Naive thymus-derived CD4-positive, alpha-beta T cell (primary cell): ENCODE data around the gene IMMT. TPM values are rescaled to one million over a fixed set of nuclear protein-coding genes. Genes with fewer than 3 reads are reported as not detected.
"Not testable (repeated sequence)": the region's sequence is repeated elsewhere in the genome, so short reads cannot be mapped to it uniquely, and the experiment has no call there.

Source experiments
- ATAC-seq: fragments of 150-1000 bp; cut with Tn5 transposase; 2 replicates; pipeline ENCODE4 v1.10.0; 2021; ENCODE audit warnings: mild to moderate bottlenecking, moderate library complexity
- CTCF ChIA-PET: fragments of 350-600 bp; sonication (Branson Sonifier 250); formaldehyde crosslinking; loops from one replicate; lab custom pipeline; 2021; ENCODE audit warnings: antibody characterized with exemption; lab: Charles Lee
- POLR2A ChIA-PET: fragments of 350-600 bp; sonication (Branson Sonifier 250); formaldehyde crosslinking; loops from one replicate; lab custom pipeline; 2021; ENCODE audit warnings: antibody characterized with exemption, inconsistent platforms; lab: Charles Lee
- DNase-seq, 9 donors: peaks; one replicate each; pipeline versions ENCODE4 v3.0.0 to v3.0.0-alpha.2; 2020 to 2022; ENCODE audit warnings: mixed read lengths in 1 of 9
- H3K27ac ChIP-seq: one replicate; pipeline ENCODE4 v1.7.0; 2013; ENCODE audit warnings: mild to moderate bottlenecking, low read depth, low read length, moderate library complexity
- H3K27me3 ChIP-seq, 2 donors: one replicate each; pipeline ENCODE4 v1.7.0; 2013; ENCODE audit warnings: low read length in 2 of 2, mild to moderate bottlenecking in 2 of 2, moderate library complexity in 2 of 2; ENCODE audit not compliant: control insufficient read depth in 2 of 2, insufficient read depth in 2 of 2
- H3K36me3 ChIP-seq, 3 experiments: 1 replicate in 2 of 3; 2 replicates in 1 of 3; pipeline ENCODE4 v1.7.0; 2013; ENCODE audit warnings: low read length in 3 of 3, mild to moderate bottlenecking in 3 of 3, moderate library complexity in 1 of 3; ENCODE audit not compliant: insufficient read depth in 3 of 3, control insufficient read depth in 2 of 3
- H3K4me1 ChIP-seq, 2 donors: one replicate each; pipeline ENCODE4 v1.7.0; 2013; ENCODE audit warnings: low read length in 2 of 2, mild to moderate bottlenecking in 2 of 2, moderate library complexity in 1 of 2; ENCODE audit not compliant: control insufficient read depth in 2 of 2, insufficient read depth in 2 of 2
- H3K4me3 ChIP-seq: 2 replicates; pipeline ENCODE4 v1.7.0; 2013; ENCODE audit warnings: mild to moderate bottlenecking, low read length
- H3K9me3 ChIP-seq, 3 experiments: 1 replicate in 2 of 3; 2 replicates in 1 of 3; pipeline ENCODE4 v1.7.0; 2013; ENCODE audit warnings: low read length in 3 of 3; ENCODE audit not compliant: control insufficient read depth in 2 of 3
- H3K27ac Mint-ChIP-seq, 9 donors: one replicate each; pipeline ENCODE4 v1.8.0; 2020 to 2022; ENCODE audit warnings: mixed read lengths in 9 of 9, mild to moderate bottlenecking in 8 of 9, moderate library complexity in 5 of 9, inconsistent platforms in 2 of 9
- H3K27me3 Mint-ChIP-seq, 5 donors: one replicate each; pipeline ENCODE4 v1.8.0; 2021 to 2022; ENCODE audit warnings: mixed read lengths in 5 of 5, mild to moderate bottlenecking in 1 of 5
- H3K36me3 Mint-ChIP-seq, 5 donors: one replicate each; pipeline ENCODE4 v1.8.0; 2020 to 2022; ENCODE audit warnings: mixed read lengths in 5 of 5, mild to moderate bottlenecking in 3 of 5, inconsistent platforms in 1 of 5
- H3K4me1 Mint-ChIP-seq, 7 donors: one replicate each; pipeline ENCODE4 v1.8.0; 2020 to 2022; ENCODE audit warnings: mixed read lengths in 7 of 7, mild to moderate bottlenecking in 3 of 7, inconsistent platforms in 1 of 7
- H3K4me3 Mint-ChIP-seq, 10 donors: one replicate each; pipeline ENCODE4 v1.8.0; 2020 to 2022; ENCODE audit warnings: mild to moderate bottlenecking in 10 of 10, mixed read lengths in 10 of 10, moderate library complexity in 6 of 10, inconsistent platforms in 2 of 10
- H3K9me3 Mint-ChIP-seq, 11 donors: one replicate each; pipeline ENCODE4 v1.8.0; 2020 to 2022; ENCODE audit warnings: mixed read lengths in 11 of 11, mild to moderate bottlenecking in 4 of 11, inconsistent platforms in 1 of 11, moderate library complexity in 1 of 11
- intact Hi-C, 2 donors: fragments of 100-400 bp; cut with micrococcal nuclease; formaldehyde crosslinking; loops; one replicate each; pipeline ENCODE4 v1.15.1; 2023
- polyA plus RNA-seq, 2 donors: library from polyadenylated mRNA; unstranded; fragments of 300-500 nt; fragmentation: Illumina TruSeq; gene quantifications; one replicate each; pipeline ENCODE4 v1.2.3, GENCODE V29; 2021
- total RNA-seq, 6 experiments: library from RNA in 5 of 6; stranded (reverse) in 5 of 6; gene quantifications; 1 replicate in 5 of 6; 2 replicates in 1 of 6; pipeline ENCODE4 v1.2.3 and lab custom pipeline; 2021 to 2026

Gene IMMT
- total and polyA plus RNA-seq, 7 experiments from 2014 or later = 59.2 to 164 (median 77.0) TPM

DNA sequence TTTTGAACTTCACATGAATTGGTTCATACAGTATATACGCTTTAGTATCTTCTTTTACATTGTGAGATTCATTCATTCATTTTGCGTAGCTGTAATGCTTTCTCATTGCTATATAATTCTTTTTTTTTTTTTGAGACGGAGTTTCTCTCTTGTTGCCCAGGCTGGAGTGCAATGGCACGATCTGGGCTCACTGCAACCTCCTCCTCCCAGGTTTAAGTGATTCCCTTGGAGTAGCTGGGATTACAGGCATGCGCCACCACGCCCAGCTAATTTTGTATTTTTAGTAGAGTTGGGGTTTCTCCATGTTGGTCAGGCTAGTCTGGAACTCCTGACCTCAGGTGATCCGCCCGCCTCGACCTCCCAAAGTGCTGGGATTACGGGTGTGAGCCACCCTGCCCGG is 5.3 kb upstream of the IMMT start:
- H3K4me1 ChIP-seq, CTCF ChIA-PET, H3K27me3 Mint-ChIP-seq, H3K36me3 ChIP-seq, H3K9me3 Mint-ChIP-seq, DNase-seq, intact Hi-C loops, ATAC-seq, H3K27me3 ChIP-seq, H3K9me3 ChIP-seq, H3K4me3 ChIP-seq: not testable (repeated sequence)
- Mint-ChIP-seq H3K27ac (peak overlapping the region; percentile 19 to 100 (median 69)), H3K36me3 (peaks cover 0 to 10% (median 5%) of the 10 kb centered on the region in 5 donors), H3K4me3 (peak overlapping the region; percentile 92 to 100 (median 96)), H3K4me1 (peaks cover 28 to 66% (median 50%) of the 10 kb centered on the region in 7 donors)
- H3K27ac ChIP-seq = peak overlapping the region; percentile 79
- POLR2A ChIA-PET = interaction anchor here (0.6 to 3.1 kb wide), 4 partner anchors 24 to 814 kb away, joined by 3 to 17 read pairs (median 4); partner anchors contain the start of genes KDM3A and TMEM150A

DNA sequence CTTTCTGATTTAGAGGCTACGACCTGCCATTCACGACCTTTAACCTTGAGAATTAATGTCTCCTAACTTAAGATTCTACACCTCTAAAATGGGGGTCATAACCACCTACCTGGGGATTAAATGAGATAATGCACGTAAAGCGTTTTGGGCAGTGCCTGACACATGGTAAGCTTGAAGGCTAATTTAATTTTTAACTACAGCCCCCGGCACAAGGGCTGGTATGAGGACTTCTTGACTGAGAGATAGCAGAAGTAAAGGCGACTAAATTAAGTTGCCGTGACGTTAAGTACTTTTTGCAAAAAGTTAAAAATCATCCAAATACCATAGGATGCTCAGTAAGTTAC is 4.5 kb upstream of the IMMT start:
- H3K27me3 ChIP-seq = no peaks in the 10 kb centered on the region
- intact Hi-C loops = loop anchor here (1.0 to 10.0 kb wide), 10 partner anchors 94 to 1815 kb away; partner anchors contain the start of genes C2orf68 (in 1 of the 2), CAPG (in 1 of the 2), CHMP3 (in 1 of the 2) and KDM3A (in 1 of the 2)
- DNase-seq (peak in 2 of 9 donors; percentile 8 to 9), ATAC-seq (no peak)
- no peaks in the 10 kb centered on the region for H3K9me3 Mint-ChIP-seq
- H3K27ac Mint-ChIP-seq = peak overlapping the region; percentile 85 to 100 (median 95)
- peak overlapping the region; percentile 95 for H3K4me3 ChIP-seq
- H3K4me1 ChIP-seq = peaks cover 5 to 7% of the 10 kb centered on the region in 2 donors
- H3K36me3 Mint-ChIP-seq = peaks cover 0 to 7% (median 4%) of the 10 kb centered on the region in 5 donors
- H3K4me1 Mint-ChIP-seq = peaks cover 28 to 65% (median 52%) of the 10 kb centered on the region in 7 donors
- H3K9me3 ChIP-seq = no peaks in the 10 kb centered on the region
- peak overlapping the region; percentile 79 for H3K27ac ChIP-seq
- no peaks in the 10 kb centered on the region for H3K27me3 Mint-ChIP-seq
- ChIA-PET POLR2A (interaction anchor here (0.6 to 3.1 kb wide), 7 partner anchors 14 to 813 kb away, joined by 3 to 17 read pairs (median 3); partner anchors contain the start of genes KDM3A, POLR1A, PTCD3 and TMEM150A), CTCF (interaction anchor here (0.6 kb wide), 1 partner anchor 92 kb away, joined by 8 read pairs; no protein-coding TSS in a partner anchor)
- peak overlapping the region; percentile 92 to 100 (median 96) for H3K4me3 Mint-ChIP-seq
- peaks cover 0 to 4% (median 0%) of the 10 kb centered on the region in 3 experiments for H3K36me3 ChIP-seq

DNA sequence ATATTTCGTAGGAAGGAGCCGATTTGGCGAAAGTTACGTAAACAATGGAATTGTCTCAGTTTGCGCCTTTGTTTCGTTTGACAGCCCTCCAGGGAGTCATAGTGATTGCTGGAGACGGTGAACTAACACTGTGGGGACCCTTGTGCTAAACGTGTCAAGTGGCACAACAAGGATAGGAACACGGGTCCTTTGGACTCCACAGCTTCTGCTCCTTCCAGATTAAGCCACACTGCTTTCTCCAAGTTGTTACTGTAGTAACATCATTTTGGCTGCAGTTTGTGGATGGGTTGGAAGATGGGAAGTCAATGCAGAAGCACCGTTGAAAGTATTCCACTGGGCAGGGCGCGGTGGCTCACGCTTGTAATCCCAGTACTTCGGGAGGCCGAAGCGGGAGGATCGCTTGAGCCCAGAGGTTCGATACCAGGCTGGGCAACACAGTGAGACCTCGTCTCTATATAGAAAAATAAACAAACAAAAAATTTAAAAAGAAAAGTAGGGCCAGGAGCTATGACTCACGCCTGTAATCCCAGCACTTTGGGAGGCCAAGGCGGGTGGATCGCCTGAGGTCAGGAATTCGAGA is 636 bp upstream of the IMMT start:
- ChIA-PET POLR2A (interaction anchor here (0.8 to 5.7 kb wide), 5 partner anchors 11 to 657 kb away, joined by 3 to 61 read pairs (median 8); partner anchors contain the start of genes KDM3A, MAT2A, POLR1A and PTCD3), CTCF (no interaction called here)
- Histone ChIP-seq H3K27ac (peak overlapping the region; percentile 97), H3K36me3 (peaks cover 0 to 4% (median 0%) of the 10 kb centered on the region in 3 experiments), H3K4me1 (peaks cover 15 to 23% of the 10 kb centered on the region in 2 donors), H3K4me3 (peak overlapping the region; percentile 74), H3K27me3 (no peaks in the 10 kb centered on the region), H3K9me3 (no peaks in the 10 kb centered on the region)
- H3K4me1 Mint-ChIP-seq = peaks cover 31 to 74% (median 57%) of the 10 kb centered on the region in 7 donors
- peaks cover 0 to 18% (median 5%) of the 10 kb centered on the region in 5 donors for H3K36me3 Mint-ChIP-seq
- DNase-seq (no peak), ATAC-seq (no peak)
- peak overlapping the region; percentile 86 to 99 (median 95) for H3K4me3 Mint-ChIP-seq
- H3K27ac Mint-ChIP-seq = peak overlapping the region; percentile 82 to 97 (median 90)
- no peaks in the 10 kb centered on the region for H3K27me3 Mint-ChIP-seq
- no peaks in the 10 kb centered on the region for H3K9me3 Mint-ChIP-seq
- intact Hi-C loops = loop anchor here (1.0 to 10.0 kb wide), 19 partner anchors 11 to 1859 kb away; partner anchors contain the start of genes CHMP3 (in 2 of the 2), RNF103 (in 2 of the 2), SH2D6 (in 2 of the 2) and C2orf68 (in 1 of the 2)

GRCh38 chr2:86194751-86195054 is 559 bp downstream of the IMMT start:
- Histone ChIP-seq H3K27me3 (no peaks in the 10 kb centered on the region), H3K9me3 (no peaks in the 10 kb centered on the region), H3K4me3 (peak overlapping the region; percentile 74), H3K4me1 (peaks cover 15 to 23% of the 10 kb centered on the region in 2 donors), H3K27ac (peak overlapping the region; percentile 97), H3K36me3 (peaks cover 0 to 4% (median 0%) of the 10 kb centered on the region in 3 experiments)
- Mint-ChIP-seq H3K4me1 (peaks cover 33 to 74% (median 61%) of the 10 kb centered on the region in 7 donors), H3K36me3 (peaks cover 8 to 27% (median 14%) of the 10 kb centered on the region in 5 donors), H3K4me3 (peak overlapping the region; percentile 86 to 99 (median 95)), H3K27ac (peak overlapping the region; percentile 82 to 97 (median 90)), H3K9me3 (no peaks in the 10 kb centered on the region), H3K27me3 (no peaks in the 10 kb centered on the region)
- ChIA-PET POLR2A (interaction anchor here (0.6 to 5.7 kb wide), 6 partner anchors 9 to 1697 kb away, joined by 3 to 61 read pairs (median 4); partner anchors contain the start of genes KDM3A, POLR1A and PTCD3), CTCF (interaction anchor here (0.8 to 1.1 kb wide), 2 partner anchors 9 to 89 kb away, joined by 3 read pairs; partner anchors contain the start of genes POLR1A and PTCD3)
- ATAC-seq (no peak), DNase-seq (no peak)
- intact Hi-C loops = loop anchor here (1.0 to 10.0 kb wide), 19 partner anchors 9 to 1861 kb away; partner anchors contain the start of genes CHMP3 (in 2 of the 2), RNF103 (in 2 of the 2), SH2D6 (in 2 of the 2) and C2orf68 (in 1 of the 2)

- intact Hi-C loops = loop anchor here (2.0 to 10.0 kb wide), 8 partner anchors 31 to 1821 kb away; partner anchors contain the start of genes CHMP3 (in 2 of the 2), C2orf68 (in 1 of the 2), CAPG (in 1 of the 2) and RNU2-63P (in 1 of the 2)
- Histone ChIP-seq H3K4me3 (peak overlapping the region; percentile 74), H3K36me3 (peaks cover 0 to 4% (median 0%) of the 10 kb centered on the region in 3 experiments), H3K27ac (peak overlapping the region; percentile 97), H3K27me3 (no peaks in the 10 kb centered on the region), H3K9me3 (no peaks in the 10 kb centered on the region), H3K4me1 (peaks cover 15 to 23% of the 10 kb centered on the region in 2 donors)
- ChIA-PET POLR2A (interaction anchor here (0.6 to 5.7 kb wide), 4 partner anchors 9 to 1297 kb away, joined by 3 to 61 read pairs (median 24); partner anchors contain the start of genes KDM3A, POLR1A and PTCD3), CTCF (interaction anchor here (0.8 to 1.1 kb wide), 2 partner anchors 8 to 17 kb away, joined by 3 to 7 read pairs; no protein-coding TSS in a partner anchor)
- Mint-ChIP-seq H3K4me3 (peak overlapping the region; percentile 86 to 99 (median 95)), H3K9me3 (no peaks in the 10 kb centered on the region), H3K27me3 (no peaks in the 10 kb centered on the region), H3K36me3 (peaks cover 8 to 27% (median 14%) of the 10 kb centered on the region in 5 donors), H3K4me1 (peaks cover 33 to 75% (median 60%) of the 10 kb centered on the region in 7 donors), H3K27ac (peak overlapping the region; percentile 25 to 97 (median 86))
- no peak for ATAC-seq
- DNase-seq = no peak
These were observed 1.2 kb downstream of the IMMT start for GRCh38 chr2:86193901-86194567.
